Right cardiac atrium (tissue), 5 donors: ENCODE measurements around the gene TRAF2. TPM values are rescaled to one million over a fixed set of nuclear protein-coding genes. Genes with fewer than 3 reads are reported as not detected.

Experiments
- ATAC-seq, 2 donors: fragments of 200-7000 bp; cut with Tn5 transposase; one replicate each; pipeline versions ENCODE4 v1.8.0 to v1.9.1; 2020; ENCODE audit warnings: moderate library complexity in 2 of 2, mild to moderate bottlenecking in 1 of 2
- DNase-seq, 3 donors: peaks; one replicate each; pipeline ENCODE4 v3.0.0-alpha.2; 2020
- H3K27ac ChIP-seq: one replicate; pipeline ENCODE4 v1.5.1; 2013; ENCODE audit warnings: mild to moderate bottlenecking, low read length, control low read depth, moderate library complexity
- H3K27me3 ChIP-seq: one replicate; pipeline ENCODE4 v1.6.1; 2013; ENCODE audit not compliant: control insufficient read depth, insufficient read depth
- H3K4me1 ChIP-seq: one replicate; pipeline ENCODE4 v1.6.1; 2013; ENCODE audit warnings: low read length; ENCODE audit not compliant: control insufficient read depth, insufficient read depth
- H3K4me3 ChIP-seq: one replicate; pipeline ENCODE4 v1.5.1; 2013; ENCODE audit warnings: low read length, control low read depth
- H3K9me3 ChIP-seq: one replicate; pipeline ENCODE4 v1.6.1; 2013; ENCODE audit warnings: low read length; ENCODE audit not compliant: control insufficient read depth
- WGBS: extraction: QIAGEN DNeasy Blood & Tissue Kit; methylation state at CpG from one replicate; pipeline ENCODE4 v1.1.7; 2013; 5-methylcytosine and 5-hydroxymethylcytosine counted together
- intact Hi-C, 4 donors: fragments of 100-400 bp; cut with DNase I; formaldehyde crosslinking; loops; one replicate each; pipeline versions ENCODE4 v1.11.0 to v1.14.0; 2022 to 2023
- polyA plus RNA-seq: library from polyadenylated mRNA; stranded (reverse); fragments of 200-250 nt; gene quantifications from one replicate; pipeline ENCODE4 v1.2.3, GENCODE V29; 2013
- total RNA-seq, 4 donors: library from RNA; stranded (reverse); fragmentation: NEBNext Ultra II Directional; extraction: Animal tissue kit (Norgen Biotek cat#: 25700); gene quantifications; one replicate each; pipeline ENCODE4 v1.2.1, GENCODE V29; 2021
- donor health status: healthy with polysubstance abuse.
- donor health status: DM: no; HTN: yes; CAD: no.
- donor health status: DM: no; HTN: no; CAD: no.
- donor health status: DM: no; HTN: yes; CAD: no; lungs with severe emphysema.
- donor health status: DM: yes; HTN: yes; CAD: no.

TRAF2 gene
- total and polyA plus RNA-seq, 5 donors, result 6.1 to 10.2 (median 8.2) TPM

GRCh38 chr9:136927343-136928271 lies 41.3 kb downstream of the TRAF2 start:
- intact Hi-C loops, result no loop called here
- H3K27ac ChIP-seq, result no peak overlapping the region
- H3K9me3 ChIP-seq, result no peaks in the 10 kb centered on the region
- no peaks in the 10 kb centered on the region for H3K27me3 ChIP-seq
- peak in 1 of 2 donors; percentile 18 for ATAC-seq
- WGBS, result 72% methylated on average over 23 of the region's 23 CpGs
- H3K4me3 ChIP-seq, result no peak overlapping the region
- no peaks in the 10 kb centered on the region for H3K4me1 ChIP-seq
- DNase-seq, result peak in 1 of 3 donors; percentile 9

DNA sequence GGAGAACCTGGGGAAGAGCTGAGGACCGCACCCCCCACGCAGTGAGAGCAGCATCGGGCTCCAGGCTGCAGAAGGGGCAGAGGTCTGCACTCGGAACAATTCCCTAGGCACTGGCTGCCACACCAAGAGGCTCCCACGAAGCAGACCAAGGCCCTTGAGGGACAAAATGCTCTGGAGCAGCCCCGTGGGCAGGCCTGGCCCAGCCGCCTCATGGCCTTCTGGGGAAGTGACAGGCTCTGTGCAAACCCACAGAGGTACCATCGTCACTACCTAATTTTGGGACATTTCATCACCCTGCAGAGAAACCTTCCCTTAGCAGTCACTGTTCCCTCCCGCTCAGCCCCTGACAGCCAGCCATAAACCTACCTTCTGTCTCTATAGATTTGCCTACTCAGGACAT lies 42.3 kb downstream of the TRAF2 start:
- no peaks in the 10 kb centered on the region for H3K4me1 ChIP-seq
- ATAC-seq (peak; percentile 59 to 60), DNase-seq (no peak)
- intact Hi-C loops, result no loop called here
- WGBS, result 65% methylated on average over 9 of the region's 9 CpGs
- H3K27ac ChIP-seq, result peak overlapping the region; percentile 65
- no peak overlapping the region for H3K4me3 ChIP-seq
- H3K9me3 ChIP-seq, result no peaks in the 10 kb centered on the region
- H3K27me3 ChIP-seq, result no peaks in the 10 kb centered on the region

DNA sequence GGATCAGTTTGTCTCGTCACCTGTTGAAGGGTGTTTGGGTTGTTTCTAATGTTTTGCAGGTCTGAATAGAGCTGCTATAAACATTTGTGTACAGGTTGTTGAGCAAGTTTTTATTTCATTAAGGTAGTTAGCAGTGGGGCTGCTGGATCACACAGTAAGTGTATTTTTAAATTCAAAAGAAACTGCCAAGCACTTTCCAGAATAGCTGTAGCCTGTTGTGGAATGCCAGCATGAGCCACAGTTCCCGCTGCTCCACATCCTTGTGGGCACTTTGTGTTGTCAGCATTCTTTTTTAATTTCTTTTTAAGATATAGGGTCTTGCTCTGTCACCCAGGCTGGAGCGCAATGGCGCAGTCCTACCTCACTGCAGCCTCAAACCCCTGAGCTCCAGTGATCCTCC lies 43.7 kb downstream of the TRAF2 start:
- WGBS, result 97% methylated on average over 4 of the region's 4 CpGs
- Histone ChIP-seq H3K9me3 (no peaks in the 10 kb centered on the region), H3K27ac (no peak overlapping the region), H3K4me3 (no peak overlapping the region), H3K4me1 (no peaks in the 10 kb centered on the region), H3K27me3 (no peaks in the 10 kb centered on the region)
- DNase-seq (no peak), ATAC-seq (no peak)
- intact Hi-C loops, result no loop called here

GRCh38 chr9:136931611-136932130 lies 45.4 kb downstream of the TRAF2 start:
- 100% methylated on average over 2 of the region's 2 CpGs for WGBS
- Histone ChIP-seq H3K9me3 (no peaks in the 10 kb centered on the region), H3K27me3 (no peaks in the 10 kb centered on the region), H3K4me3 (no peak overlapping the region), H3K27ac (no peak overlapping the region), H3K4me1 (no peaks in the 10 kb centered on the region)
- intact Hi-C loops, result no loop called here
- ATAC-seq (no peak), DNase-seq (peak in 1 of 3 donors; percentile 1)

- no peak for ATAC-seq
- Histone ChIP-seq H3K9me3 (no peaks in the 10 kb centered on the region), H3K4me3 (no peak overlapping the region), H3K4me1 (no peaks in the 10 kb centered on the region), H3K27me3 (no peaks in the 10 kb centered on the region), H3K27ac (no peak overlapping the region)
- no peak for DNase-seq
- WGBS, result 93% methylated on average over 3 of the region's 3 CpGs
- intact Hi-C loops, result no loop called here
These were observed 48.0 kb downstream of the TRAF2 start for GRCh38 chr9:136934277-136934676.

GRCh38 chr9:136935651-136936050 lies 49.3 kb downstream of the TRAF2 start:
- 79% methylated on average over 3 of the region's 3 CpGs for WGBS
- ATAC-seq (no peak), DNase-seq (no peak)
- intact Hi-C loops, result no loop called here
- H3K27ac ChIP-seq, result no peak overlapping the region
- H3K4me1 ChIP-seq, result no peaks in the 10 kb centered on the region
- no peak overlapping the region for H3K4me3 ChIP-seq
- no peaks in the 10 kb centered on the region for H3K27me3 ChIP-seq
- no peaks in the 10 kb centered on the region for H3K9me3 ChIP-seq

GRCh38 chr9:136936645-136937170 lies 50.4 kb downstream of the TRAF2 start:
- Histone ChIP-seq H3K27me3 (no peaks in the 10 kb centered on the region), H3K4me1 (no peaks in the 10 kb centered on the region), H3K9me3 (no peaks in the 10 kb centered on the region), H3K27ac (no peak overlapping the region), H3K4me3 (no peak overlapping the region)
- ATAC-seq (no peak), DNase-seq (no peak)
- WGBS, result 90% methylated on average over 8 of the region's 8 CpGs
- intact Hi-C loops, result no loop called here

DNA sequence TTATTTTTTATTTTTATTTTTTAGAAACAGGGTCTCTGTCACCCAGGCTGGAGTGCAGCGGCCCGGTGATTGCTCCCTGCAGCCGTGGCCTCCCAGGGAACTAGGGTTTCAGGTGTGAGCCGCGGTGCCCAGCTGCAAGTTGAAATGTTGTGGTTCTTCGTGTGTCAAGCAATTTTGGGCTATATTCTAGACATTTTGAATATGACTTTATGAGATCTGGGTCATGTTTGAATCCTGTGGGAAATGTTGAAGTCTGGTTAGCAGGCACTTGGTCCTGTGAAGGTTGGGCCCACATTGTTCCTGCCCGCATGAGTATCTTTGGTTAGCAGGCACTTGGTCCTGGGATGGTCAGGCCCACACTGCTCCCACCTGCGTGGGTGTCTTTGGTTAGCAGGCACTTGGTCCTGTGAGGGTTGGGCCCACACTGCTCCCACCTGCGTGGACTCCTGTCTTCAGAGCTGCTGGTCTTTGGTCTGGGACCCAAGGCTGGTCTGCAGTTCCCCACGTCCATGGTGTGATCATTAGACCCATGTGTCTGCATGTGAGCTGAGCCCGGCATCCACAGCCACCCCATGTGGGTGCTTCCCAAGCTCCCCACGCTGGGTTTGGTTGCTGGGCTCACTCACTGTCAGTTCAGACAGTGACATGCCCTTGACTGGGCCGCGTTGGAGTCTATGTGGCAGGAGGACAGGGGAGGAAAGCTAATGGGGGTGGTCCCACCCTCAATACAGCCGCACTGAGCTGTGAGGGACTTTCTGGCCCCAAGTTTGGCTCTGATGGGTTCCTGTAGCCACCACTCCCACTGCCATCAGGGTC lies 51.1 kb downstream of the TRAF2 start:
- intact Hi-C loops, result no loop called here
- DNase-seq (peak in 1 of 3 donors; percentile 44), ATAC-seq (no peak)
- H3K27me3 ChIP-seq, result no peaks in the 10 kb centered on the region
- H3K4me3 ChIP-seq, result no peak overlapping the region
- 91% methylated on average over 15 of the region's 15 CpGs for WGBS
- no peak overlapping the region for H3K27ac ChIP-seq
- H3K4me1 ChIP-seq, result no peaks in the 10 kb centered on the region
- no peaks in the 10 kb centered on the region for H3K9me3 ChIP-seq

DNA sequence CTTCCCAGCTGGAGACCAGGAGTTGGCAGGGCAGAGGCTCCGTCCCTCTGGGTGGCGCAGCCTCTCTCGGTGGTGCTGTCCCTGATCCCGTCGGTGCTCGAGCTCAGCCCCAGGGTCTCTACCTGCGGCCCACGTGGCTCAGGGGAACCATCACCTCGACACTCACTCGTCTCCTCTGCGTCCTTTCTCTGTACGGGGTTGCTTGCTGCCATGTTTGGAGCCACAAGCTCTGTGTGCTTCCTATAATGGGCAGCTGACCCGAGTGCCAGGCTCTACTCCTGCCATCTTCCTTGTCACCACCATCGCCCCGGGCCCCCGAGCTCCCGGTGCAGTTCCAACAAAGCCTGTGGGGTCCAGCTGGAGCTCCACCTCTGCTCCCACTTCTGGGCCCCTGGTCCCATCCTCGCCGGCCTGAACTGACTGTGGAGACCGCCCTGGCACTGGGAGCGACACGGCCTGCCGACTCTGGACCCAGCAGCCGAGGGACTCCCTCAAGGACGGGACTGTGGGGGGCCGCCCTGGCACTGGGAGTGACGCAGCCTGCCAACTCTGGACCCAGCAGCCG lies 53.2 kb downstream of the TRAF2 start:
- no peaks in the 10 kb centered on the region for H3K9me3 ChIP-seq
- intact Hi-C loops, result no loop called here
- no peaks in the 10 kb centered on the region for H3K4me1 ChIP-seq
- DNase-seq (peak in 2 of 3 donors; percentile 47 to 59), ATAC-seq (no peak)
- H3K27ac ChIP-seq, result peak overlapping the region; percentile 85
- no peaks in the 10 kb centered on the region for H3K27me3 ChIP-seq
- no peak overlapping the region for H3K4me3 ChIP-seq
- 80% methylated on average over 28 of the region's 28 CpGs for WGBS

- ATAC-seq, result peak; percentile 63 to 64
- no peaks in the 10 kb centered on the region for H3K9me3 ChIP-seq
- peak; percentile 79 to 85 (median 82) for DNase-seq
- H3K27me3 ChIP-seq, result no peaks in the 10 kb centered on the region
- no peaks in the 10 kb centered on the region for H3K4me1 ChIP-seq
- 61% methylated on average over 16 of the region's 16 CpGs for WGBS
- intact Hi-C loops, result loop anchor here in 3 of 4 donors (5.0 to 10.0 kb wide), 7 partner anchors 58 to 148 kb away; partner anchors contain the start of genes PHPT1 (in 2 of the 3), TMEM141 (in 2 of the 3), AJM1 (in 1 of the 3) and CCDC183 (in 1 of the 3)
- no peak overlapping the region for H3K4me3 ChIP-seq
- peak overlapping the region; percentile 85 for H3K27ac ChIP-seq
These were observed 53.7 kb downstream of the TRAF2 start for GRCh38 chr9:136939996-136940525.
